Hematopoietic multipotent progenitor cell (in vitro differentiated cells): Measurements from ENCODE around the gene SIVA1. TPM values are rescaled to one million over a fixed set of nuclear protein-coding genes. Genes with fewer than 3 reads are reported as not detected.
A peak's percentile ranks its signal among the peaks of the same experiment; 100 is the strongest.
"Not testable (repeated sequence)": the region's sequence is repeated elsewhere in the genome, so short reads cannot be mapped to it uniquely, and the experiment has no call there.

Experiments
- DNase-seq, 3 donors: peaks; one replicate each; pipeline ENCODE4 v3.0.0-alpha.2; 2011 to 2015; ENCODE audit warnings: low read depth in 2 of 3, low spot score in 2 of 3
- total RNA-seq: library from RNA; depleted of rRNA; stranded (reverse); fragments of >200 nt; gene quantifications from one replicate; pipeline ENCODE4 v1.2.3, GENCODE V29; 2012

The SIVA1 gene
- total RNA-seq, 1 donor = 89.9 TPM

DNA sequence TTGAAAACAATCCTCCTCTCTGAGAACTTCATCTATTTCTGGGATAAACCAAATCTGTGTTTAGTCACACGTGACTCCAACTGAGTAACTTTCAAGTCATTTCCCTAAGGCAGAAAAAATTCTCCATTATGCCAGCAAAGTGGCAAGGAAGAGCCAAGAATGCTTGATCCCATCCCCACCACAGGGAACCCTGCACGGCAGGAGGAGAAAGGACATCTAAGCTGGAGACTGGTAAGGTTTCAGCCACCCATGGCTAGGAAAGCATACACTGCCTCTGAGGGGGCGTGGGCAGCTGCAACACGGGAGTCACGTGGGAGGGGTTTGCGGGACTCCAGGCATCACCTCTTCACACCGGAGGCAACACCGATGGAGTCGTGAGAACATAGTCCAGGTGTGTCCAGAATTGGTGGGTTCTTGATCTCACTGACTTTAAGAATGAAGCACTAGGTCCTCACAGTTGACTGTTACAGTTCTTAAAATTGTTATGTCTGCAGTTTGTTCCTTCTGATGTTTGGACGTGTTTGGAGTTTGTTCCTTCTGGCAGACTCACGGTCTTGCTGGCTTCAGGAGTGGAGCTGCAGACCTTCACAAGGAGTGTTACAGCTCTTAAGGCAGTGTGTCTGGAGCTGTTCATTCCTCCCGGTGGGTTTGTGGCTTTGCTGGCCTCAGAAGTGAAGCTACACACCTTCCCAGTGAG is 2.7 kb upstream of the SIVA1 start:
- no peak for DNase-seq

DNA sequence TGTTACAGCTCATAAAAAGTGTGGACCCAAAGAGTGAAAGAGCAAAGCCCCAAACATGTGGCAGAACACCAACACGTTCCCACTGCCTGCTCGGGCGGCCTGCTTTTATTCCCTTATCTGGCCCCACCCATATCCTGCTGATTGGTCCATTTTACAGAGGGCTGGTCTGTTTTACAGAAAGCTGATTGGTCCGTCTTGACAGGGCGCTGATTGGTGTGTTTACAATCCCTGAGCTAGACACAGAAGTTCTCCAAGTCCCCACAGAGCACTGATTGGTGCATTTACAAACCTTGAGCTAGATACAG is 2.2 kb upstream of the SIVA1 start:
- not testable (repeated sequence) for DNase-seq

DNA sequence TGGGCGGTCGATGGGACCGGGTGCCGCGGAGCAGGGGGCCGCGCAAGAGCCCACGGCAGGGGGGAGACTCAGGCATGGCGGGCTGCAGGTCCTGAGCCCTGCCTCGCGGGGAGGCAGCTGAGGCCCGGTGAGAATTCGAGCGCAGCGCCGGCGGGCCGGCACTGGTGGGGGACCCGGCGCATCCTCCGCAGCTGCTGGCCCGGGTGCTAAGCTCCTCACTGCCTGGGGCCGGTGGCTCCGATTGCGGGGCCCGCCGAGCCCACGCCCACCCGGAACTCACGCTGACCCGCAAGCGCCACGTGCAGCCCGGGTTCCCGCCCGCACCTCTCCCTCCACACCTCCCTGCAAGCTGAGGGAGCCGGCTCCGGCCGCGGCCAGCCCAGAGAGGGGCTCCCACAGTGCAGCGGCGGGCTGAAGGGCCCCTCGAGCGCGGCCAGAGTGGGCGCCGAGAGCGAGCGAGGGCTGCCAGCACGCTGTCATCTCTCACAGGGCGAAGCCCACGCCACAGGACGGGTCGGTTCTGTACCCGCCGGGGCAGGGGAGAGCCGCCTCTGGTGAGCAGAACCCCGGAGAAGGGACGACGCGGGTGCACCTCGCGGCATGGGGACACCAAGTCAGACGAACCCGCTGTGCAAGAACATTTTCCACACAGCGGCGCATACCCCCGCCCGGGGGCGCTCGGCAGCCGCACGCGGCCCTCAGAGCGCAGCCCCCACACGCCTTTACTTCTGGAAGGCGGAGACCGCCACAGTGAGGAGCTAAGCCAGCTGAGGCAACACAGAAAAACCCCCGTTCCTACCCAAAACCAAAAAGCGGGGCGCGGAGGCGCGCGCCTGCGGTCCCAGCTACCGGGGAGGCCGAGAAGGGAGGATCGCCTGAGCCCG is 1.2 kb upstream of the SIVA1 start:
- no peak for DNase-seq

DNA sequence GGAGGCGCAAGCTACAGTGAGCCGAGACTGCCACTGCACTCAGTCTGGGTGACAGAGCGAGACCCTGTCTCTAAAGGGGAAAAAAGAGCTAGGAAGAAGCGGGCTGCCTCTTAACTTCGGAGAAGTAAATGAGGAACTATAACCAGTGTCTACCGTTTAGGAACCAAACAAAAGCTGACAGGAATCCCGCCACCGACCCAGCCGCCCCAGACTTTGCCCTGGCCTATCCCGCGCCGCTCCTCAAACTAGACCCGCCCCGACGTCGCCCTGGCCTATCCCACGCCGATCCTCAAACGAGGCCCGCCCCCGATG is 568 bp upstream of the SIVA1 start:
- DNase-seq = no peak

DNA sequence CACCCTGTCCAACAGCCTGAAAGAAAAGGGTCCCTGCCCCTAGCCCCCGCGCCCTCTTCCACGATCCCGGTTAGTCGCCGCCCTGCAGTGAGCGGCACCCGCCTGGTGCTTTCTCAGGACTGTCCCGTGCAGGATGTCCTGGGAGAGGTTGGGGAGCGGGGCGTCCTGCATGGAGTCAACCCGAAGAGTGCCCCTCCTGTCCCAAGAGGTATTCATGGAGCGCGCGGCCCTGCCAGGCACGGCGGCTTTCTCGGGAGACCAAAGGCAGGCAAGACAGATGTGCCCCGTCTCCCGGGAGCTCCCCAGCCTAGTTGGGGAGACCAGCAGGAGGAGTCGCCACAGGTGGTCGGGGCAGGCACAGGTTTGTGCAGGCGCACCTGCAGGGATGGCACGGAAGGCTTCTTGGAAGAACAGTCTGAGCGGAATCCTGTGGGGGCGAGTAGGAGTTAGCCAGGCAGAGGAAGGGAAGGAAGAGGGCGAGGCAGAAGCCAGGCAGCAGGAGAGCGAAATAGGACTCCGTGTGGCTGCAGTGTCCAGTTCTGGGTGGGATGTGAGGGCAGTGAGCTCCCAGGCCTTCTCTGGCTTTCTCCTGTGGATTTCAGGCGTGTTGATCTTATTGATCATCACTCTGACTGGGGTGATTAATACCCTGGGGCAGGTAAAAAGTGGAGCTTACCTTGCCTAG is 723 bp downstream of the SIVA1 start:
- no peak for DNase-seq

DNA sequence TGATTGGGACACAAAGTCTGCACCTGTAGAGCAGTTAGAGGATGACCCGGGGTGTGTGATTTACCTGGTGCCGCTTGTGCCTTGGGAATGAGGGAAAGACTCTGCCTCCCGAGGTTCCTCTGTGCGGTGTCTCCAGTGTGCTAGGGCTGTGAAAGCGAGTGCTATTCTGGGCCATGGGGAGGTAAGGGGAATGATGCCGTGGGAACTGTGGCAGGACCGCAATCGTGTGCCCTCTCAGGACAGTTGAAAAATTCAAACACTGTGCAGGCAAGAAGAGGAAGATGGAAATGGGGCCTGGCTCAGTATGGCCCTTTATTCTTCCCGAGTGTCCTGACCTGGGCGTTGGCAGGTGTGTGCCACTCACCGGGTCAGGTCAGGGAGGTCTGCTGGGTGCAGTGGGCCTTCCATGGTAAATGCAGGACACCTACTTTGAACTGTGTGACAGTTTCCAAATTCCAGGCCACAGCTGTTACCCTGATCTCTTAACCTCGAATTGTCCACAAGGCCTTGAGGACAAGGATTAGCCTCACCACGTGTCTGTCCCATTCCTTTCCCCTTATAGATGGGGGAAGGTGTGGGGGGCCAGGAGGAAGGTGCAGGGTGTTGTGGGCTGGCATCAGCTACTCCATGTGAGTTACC is 1.4 kb downstream of the SIVA1 start:
- no peak for DNase-seq

DNA sequence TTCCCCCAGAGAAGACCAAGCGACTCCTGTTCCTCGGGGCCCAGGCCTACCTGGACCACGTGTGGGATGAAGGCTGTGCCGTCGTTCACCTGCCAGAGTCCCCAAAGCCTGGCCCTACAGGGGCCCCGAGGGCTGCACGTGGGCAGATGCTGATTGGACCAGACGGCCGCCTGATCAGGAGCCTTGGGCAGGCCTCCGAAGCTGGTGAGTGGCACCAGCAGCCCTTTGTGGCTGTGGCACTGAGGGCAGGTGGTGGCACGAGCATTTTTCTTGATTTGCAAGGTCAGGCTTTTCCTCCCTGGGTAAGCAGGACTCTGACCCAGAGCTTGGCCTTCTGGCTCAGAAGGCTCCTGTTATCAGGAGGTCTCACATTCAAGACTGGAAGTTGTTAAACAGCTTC is 2.7 kb downstream of the SIVA1 start:
- no peak for DNase-seq

DNA sequence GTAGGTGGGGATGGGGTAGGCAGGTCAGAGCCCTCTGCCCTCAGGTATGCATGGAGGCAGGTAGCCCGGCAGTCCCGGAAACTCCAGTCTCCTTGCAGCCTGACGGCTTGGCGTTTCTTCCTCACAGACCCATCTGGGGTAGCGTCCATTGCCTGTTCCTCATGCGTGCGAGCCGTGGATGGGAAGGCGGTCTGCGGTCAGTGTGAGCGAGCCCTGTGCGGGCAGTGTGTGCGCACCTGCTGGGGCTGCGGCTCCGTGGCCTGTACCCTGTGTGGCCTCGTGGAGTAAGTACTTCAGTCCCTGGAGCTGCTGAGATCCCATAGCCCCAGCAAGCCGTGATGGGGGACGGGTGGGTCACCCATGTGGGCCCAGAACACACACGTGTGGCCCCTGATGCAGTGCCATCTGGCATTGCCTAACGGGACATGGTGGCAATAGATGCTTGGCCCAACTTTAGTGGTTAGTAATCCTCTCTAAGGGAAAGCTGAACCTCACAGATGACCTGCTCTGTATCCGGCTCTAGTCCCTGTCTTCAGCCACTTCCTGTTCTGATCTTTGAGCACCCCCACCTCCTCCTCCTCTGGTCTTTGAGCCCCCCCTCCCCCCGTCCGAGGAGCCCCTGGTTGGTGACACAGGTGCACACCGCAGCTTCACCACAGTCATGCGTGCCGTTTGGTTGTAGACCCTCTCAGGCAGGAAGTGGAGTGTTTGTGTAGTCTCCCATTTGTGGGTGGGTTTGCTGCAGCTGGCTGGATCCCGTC is 3.7 kb downstream of the SIVA1 start:
- no peak for DNase-seq

DNA sequence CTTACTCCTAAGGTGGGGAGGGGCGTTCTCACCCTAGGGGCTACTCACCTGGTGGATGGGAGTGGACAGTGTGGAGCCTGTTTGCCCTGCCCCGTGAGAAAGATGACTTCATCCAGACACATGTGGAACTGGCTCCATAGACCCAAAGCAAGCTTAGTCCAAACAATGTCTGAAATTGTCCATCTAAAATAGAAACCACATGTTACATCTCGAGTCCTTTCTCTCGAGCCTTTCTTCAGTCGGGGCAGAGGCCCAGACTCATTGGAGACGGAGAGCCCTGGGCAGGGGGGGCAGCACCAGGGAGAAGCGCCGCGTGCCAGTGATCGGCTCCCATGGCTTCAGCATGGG is 4.3 kb downstream of the SIVA1 start:
- no peak for DNase-seq

DNA sequence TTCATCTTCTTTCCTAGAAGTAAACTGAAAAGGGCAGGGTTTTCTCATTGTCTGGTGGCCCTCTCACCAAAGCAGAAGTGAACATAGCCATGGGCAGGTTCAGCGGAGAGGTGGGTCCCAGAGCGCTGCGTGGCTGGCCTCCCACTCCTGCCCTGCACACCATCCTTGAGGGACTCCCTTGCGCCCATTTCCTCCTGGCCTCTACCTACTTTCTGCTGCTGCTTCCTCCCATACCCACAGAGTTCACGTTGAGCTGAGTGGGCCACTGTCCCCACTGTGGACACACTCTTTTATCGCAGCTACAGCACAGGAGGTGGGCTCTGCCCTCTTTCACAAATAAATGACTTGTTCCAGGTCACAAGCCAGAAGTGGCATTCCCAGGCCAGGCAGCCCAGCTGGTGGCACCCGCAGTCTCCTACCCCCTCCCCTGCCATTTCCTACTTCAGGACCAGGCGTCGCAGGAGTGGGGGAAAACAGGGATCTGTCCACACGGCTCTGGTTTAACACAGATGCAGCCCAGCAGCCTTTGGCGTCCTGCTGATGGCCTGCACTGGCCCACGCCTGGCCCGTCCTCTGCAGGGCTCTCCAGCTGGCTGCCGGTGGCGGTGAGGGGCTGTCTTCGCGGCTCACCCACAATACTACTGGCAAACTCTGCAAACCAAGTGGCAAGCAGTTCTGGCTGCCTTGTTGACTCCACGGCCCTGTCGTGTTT is 4.9 kb downstream of the SIVA1 start:
- no peak for DNase-seq

DNA sequence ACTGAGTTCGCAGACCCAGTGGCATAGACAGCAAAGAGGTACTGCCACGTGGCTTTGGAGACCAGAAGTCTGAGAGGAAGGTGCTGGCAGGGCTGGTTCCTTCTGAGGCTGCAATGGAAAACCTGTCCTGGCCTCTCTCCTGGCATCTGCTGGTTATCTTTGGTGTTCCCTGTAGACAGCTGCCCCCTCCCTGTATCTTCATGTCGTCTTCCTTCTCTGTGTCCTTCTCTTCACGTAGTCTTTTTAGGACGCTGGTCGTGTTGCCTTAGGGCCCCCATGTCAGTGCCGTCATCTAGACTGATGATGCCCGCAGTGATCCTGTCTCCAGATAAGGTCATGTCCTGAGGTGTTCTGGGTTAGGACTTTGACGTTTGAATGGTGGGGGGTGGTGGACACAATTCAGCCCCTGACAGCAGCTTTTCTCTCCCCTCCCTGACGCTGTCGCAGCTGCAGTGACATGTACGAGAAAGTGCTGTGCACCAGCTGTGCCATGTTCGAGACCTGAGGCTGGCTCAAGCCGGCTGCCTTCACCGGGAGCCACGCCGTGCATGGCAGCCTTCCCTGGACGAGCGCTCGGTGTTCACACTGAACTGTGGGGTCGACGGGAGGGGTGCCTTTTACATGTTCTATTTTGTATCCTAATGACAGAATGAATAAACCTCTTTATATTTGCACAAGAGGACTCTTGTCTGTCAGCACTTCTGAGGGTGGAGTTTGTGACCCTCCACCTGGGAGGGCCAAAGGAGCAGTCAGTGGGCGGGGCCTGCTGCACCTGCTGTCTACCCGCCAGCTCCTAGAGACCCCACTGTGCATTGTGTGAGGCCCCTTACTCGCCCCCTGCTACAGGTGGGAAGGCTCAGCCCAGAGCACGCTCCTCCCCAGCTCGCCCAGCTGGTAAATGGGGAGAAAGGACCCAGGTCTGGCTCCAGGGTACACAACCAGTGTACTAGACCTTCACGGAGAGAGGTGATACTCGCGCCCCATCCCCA is 6.3 kb downstream of the SIVA1 start:
- DNase-seq = no peak

DNA sequence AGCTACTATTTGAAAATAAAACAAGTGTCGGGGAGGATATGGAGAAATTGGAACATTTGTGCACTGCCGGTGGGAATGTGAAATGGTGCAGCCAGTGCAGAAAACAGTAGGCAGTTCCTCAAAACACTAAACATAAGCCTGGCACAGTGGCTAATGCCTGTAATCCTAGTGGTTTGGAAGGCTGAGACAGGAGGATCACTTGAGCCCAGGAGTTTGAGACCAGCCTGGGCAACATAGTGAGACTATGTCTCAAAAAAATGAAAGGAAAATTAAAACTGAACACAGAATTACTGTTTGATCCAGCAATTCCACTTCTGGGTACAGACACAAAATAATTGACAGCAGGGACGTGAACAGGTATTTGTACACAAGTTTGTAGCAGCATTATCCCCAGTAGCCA is 12.6 kb downstream of the SIVA1 start:
- no peak for DNase-seq

DNA sequence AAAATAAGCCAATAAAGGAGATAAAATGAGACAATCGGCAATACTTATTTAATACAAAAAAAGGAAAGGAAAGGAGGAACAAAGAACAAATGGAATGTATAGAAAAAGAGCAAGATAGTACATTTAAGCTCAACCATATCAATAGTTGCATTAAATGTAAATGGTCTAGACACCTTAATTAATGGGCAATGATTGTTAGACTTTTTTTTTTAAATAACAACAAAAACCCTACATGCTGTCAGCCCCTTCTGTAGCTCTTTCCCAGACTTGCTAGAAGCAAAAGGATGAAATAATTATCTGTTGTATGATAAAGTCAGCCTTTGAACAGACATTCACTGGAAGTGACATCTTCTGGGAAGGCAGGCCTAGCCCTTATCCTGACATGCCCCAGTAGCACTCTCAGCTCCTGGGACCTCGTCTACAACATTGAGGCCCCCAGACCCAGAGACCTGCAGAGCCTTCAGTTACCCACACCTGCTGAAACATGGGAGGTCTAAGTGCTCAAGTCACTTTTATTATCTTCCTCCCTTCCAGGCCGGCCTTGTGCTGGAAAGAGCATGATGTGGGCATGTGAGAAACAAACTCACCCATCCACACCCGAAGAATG is 13.4 kb downstream of the SIVA1 start:
- no peak for DNase-seq

DNA sequence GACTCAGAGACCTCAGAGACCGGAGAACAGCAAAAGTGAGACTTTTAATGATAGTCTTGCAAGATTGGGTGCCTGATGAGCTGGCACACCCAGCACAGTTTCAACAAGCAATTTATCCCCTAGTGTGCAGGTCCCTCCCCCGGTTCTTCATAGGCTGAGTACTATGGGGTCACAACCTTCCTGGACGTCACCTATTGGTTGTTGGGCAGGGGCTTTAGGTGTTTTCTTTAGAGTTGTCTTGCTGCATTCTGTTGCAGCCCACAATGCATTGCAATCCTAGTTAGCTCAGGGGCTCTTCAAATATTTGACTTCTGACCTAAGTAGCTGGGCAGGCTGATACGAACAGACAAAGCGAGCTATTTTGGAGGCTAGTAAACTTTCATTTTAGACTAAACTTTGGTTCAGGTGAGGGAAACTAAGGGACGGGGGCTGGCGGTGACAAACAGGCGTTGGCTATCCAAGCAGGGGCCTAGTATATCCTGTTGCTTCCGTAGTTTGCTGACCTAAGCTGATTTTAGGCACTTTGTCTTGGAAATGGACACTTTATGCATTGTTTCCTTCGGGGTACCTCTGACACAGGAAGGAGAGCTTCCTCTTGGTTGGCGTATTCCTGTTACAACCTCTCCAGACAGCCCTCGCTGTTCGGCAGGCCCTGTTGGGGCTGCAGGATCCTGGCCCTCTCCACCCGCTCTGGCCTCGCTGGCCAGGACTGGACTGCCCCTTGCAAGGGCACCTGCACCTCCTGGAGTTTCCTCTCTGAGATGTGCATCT is 14.1 kb downstream of the SIVA1 start:
- DNase-seq = no peak

DNA sequence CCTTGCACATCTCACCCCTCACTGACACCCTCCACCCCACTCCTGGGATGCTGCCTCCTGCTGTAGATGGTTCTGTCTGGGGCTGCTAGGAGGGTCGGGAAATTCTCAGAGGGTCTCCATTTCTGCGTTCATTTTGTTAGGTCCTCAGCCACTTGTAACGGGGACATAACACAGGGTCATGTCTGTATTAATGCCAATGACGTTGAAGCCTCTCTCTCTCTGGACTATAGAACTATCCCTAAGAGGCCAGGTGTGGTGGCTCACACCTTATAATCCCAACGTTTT is 14.6 kb downstream of the SIVA1 start:
- no peak for DNase-seq

DNA sequence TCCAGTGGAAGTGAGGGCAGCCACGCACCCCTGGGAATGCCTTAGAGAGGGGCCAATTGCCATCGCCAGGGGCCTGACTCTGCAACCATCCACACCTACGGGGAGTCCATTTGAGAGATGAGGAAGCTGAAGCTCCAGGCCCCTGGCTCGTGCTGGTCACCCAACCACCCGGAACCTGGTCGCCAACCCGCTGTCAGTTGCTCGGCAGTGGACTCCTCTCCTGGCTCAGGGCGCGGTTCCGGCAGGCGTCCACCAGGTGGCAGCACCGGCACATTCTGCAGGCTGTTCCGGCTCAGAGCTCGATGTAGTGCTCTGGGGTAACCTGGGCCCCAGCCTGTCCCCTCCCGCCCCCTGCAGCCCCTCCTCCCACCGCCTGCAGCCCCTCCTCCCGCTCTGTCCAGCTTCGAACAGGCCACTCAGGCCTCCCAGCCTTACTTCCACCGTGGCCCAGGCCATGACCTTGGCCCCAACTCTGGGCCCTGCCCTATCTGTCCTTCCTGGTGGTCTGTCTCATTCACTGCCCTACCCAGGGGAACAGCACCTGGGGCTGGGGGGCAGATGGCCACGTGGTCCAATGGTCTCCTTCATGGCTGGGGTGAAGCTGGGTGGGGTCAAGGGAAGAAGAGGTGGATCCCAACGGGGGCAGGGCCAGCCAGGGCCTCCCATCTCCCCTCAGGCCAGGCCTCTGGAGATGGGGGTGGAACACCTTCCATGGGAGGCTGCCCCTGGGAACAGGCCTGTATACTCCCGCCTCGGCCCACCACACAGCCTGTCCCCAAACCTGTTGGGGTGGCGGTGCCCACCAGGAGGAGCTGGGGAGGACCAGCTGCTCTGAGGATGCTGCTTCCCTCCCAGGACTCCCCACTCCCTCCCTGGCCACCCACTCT is 15.7 kb downstream of the SIVA1 start:
- DNase-seq = peak; percentile 77 to 86 (median 80)
